DMS53 treated with DMSO at 0.1 percent for 48 hours (cell line): ENCODE results near the gene UQCC2.
A peak's percentile ranks its signal among the peaks of the same experiment; 100 is the strongest.

Source experiments
- DNase-seq: peaks from one replicate; lab custom pipeline; 2025; ENCODE audit not compliant: unreplicated experiment; lab: John Stamatoyannopoulos, UW

UQCC2 gene

DNA sequence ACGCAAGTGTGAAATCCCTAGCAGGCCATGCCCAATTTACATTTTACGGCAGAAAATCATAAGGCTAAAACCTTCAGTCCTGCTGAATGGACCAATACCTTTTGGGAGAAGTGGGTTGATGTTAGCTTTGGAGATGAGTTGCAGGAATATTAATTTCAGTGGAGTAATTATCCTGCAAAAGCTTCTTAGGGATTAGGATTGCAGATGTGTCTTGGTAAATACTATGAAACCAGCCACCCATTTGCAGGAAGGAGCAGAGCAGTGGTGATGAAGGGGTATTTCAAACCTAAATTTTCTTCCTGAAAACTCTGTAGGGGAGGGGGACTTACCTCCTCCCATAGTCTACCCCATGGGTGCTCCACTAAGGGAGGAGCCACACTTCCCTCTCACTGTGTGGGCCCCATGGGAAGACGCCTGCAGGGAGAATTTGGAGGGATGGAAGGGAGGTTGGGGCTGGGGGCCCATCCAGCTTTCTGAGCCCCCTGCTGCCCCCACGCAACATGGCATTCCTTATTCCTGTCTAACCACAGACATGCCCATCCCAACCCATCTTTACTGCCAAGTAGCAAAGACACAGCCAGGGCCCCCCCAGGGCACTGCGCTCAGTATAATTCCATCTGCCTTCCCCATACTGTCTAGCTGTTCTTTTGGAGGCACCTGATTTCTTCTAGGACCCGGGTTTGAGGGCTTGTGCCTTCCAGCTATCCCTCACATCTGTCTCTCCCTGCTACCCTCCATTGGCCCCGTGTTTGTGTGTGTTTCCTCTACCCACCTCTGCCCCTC, 14.6 kb upstream of the UQCC2 start:
- DNase-seq = no peak

DNA sequence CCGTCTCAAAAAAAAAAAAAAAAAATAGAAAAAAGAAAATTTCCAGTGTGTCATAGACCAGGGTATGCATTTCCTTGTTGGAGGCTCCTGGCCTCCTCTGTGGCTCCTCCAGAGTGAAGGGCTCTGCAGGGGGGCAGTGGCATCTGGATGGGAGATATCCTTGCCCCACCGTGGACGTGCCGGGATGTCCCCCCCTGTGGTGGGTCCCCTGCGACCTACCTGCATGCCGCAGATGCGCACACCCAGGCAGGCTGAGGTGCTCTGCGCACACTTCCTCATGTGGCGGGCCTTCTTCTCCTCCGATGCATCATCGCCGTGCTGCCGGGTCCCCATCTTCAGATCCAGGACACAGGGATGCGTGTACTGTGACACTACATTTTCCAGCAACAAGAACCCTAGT, 13.7 kb upstream of the UQCC2 start:
- DNase-seq = no peak

DNA sequence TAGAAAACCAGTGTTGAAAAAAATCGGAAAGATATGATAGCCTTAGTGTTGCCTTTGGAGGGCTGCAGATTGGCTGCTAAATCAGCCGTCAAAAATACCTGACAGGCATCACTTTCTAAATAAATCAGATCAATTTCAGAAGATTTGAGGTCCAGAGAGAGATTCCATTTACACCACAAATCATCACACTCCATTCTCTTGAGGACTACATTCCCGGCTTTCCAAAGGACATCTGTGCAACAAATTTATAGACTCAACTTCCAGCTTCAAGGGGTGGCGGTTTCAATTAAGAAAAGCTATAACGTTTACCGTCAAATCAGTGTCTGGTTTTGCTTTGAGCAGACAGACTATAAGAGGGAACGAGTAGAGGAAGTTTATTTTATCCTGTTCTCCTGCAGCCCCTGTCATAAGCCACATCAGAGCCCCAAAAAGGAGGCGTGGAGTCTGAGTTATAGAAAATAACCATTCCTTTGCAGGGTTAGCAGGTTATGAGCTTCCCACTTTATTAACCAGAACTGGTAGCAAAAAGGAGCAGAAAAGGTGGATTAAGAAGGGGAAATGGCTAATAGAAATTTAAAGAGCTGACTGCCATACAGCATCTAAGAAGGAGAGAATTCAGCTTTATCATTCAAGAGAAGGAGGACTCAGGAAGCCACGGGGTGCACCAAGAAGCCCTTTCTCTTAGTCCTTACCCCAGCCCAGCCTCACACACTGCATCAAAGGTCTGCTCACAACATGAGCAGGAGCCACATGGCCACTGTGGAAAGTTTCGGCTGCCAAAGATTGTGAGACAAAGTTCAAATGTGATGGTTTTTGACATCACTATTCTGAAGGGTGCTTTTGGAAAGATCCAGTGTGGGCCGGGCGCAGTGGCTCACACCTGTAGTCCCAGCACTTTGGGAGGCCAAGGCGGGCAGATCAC, 12.9 kb upstream of the UQCC2 start:
- no peak for DNase-seq

DNA sequence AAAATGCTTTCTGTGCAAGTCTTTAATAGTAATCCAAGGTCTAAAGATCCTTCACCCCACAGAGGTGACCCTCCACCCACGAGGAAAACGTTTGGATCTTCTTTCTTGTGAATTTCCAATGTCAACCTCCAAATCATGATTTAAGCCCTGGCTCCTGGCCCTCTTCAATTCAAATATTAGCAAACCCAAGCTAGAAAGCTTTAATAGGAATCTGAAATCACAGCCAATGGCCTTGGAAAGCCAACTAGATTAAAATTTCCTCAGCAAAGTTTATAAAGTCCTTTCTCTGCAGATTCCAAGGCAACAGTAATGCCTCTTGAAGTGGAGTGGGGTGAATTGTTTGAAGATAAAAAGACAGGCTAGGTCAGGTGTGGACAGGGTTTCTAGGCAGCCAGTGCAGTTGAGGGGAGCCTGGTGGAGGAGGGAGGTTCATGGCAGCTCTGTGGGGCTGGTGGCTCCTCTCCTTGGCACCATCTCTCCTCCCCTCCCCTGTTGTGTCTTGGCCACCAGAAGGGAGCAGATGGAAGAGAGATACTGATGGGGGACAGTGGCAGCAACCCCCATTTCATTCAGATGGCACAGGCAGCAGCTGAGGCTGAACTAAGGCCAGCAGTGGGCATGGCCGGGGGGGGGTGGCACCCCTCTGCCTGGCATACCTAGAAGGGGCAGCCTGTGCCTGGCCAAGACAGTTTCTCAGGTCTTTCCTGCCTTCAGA, 12.0 kb upstream of the UQCC2 start:
- no peak for DNase-seq

DNA sequence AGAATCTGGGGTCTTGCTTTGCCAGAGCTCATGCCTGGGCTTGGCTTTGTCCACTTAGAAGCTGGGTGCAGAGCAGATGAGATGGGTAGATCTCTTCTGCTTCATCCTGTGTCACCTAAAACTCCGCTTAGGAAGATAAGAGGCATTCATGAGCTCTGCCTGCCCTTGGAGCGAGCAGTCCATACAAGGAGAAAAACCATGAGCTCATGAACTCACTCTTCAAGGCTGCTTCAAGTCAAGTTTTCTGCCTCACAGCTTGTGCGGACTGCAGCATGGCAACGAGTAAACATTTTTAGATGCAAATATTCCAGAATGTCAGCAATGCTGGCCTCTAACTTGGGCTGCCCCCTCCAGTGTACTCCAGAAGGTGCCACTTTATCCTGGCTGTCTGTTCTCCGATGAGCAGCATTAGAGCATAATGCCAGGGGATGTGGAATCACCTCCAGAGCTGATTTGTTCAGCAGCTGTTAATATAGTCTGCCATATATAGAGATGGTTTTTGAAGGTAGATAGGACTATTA, 10.7 kb upstream of the UQCC2 start:
- no peak for DNase-seq

DNA sequence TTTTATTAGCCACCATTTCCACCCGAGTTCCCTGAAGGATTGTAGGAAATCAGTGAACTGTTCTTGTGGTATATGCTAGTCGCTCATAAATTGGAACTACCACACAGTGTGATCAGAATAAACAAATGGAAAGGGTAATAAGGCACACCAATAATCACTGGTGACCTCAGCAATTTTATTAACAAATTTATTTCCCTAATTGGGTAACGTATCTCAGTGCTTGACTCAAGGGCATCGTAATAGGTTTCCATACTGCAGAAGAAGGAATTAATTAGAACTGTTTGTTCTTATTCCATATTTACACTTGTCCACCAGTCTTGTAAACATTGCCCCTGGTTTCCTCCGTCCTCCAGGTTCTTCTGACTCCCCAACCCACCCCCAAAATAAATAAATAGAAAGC, 10.0 kb upstream of the UQCC2 start:
- DNase-seq = no peak

DNA sequence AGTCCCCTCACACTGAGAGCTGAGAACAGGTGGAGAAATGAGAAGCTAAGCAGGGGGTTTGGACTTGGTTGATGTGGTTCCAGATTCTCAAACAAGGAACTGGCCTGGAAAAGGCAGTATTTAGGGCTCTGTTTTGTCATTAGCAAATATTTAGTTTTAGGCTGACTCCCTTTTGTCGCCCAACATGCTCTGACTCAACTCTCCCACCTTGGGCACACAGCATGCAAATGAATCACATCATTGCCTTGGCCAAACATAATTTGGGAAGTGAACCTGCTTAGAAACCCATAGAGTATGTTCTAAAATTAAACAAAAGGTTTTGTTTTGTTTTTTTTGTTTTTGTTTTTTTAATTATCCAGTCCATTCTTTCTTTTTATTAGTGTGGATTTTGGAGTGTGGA, 9.5 kb upstream of the UQCC2 start:
- DNase-seq = peak; percentile 65

DNA sequence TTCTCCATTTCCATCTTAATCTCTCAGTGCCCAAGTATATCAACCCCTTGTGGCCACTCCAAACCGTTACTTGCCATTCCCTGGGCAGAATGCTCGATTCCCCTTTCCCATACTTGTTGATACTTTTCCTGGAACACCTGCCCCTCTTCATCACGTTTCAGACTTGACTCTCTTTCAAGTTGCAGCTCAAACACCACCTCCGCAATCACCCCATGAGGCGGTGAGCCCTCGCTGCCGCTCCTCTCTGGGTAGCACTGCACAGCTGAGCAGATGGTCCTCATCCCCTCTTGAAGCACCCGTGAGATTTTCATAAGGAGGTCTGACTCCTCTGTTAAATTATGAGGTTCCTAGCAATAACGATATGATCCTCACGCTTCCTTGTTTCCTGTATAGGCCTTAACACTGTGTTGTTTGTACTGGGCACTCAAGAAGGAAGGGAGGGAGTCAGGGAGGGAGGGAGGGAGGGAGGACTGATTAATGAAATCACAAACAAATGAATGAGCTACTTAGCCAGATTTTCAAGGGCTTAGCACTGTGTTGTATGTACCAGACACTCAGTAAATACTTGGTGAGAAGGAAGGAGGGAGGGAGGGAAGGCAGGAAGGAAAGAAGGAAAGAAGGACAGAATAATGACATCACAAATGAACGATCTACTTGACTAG, 8.0 kb upstream of the UQCC2 start:
- DNase-seq = peak; percentile 97

DNA sequence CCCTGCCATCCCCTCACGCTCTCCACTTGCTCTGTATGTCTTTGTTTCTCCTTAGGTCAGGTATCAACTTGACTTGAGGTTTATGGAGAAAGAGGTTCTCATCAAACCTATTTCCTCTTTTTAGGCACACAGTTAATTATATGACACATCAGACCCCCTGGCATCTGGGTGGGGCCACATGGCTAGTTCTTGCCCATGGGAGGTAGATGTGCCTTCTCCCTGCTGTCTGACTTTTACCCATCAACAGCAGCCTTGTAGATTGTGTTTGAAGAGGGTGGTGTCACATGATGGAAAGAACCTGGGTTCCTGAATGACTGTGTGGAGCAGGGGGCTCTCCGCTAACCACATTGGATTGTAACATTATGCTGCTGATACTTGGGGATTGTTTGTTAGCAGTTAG, 7.2 kb upstream of the UQCC2 start:
- no peak for DNase-seq

DNA sequence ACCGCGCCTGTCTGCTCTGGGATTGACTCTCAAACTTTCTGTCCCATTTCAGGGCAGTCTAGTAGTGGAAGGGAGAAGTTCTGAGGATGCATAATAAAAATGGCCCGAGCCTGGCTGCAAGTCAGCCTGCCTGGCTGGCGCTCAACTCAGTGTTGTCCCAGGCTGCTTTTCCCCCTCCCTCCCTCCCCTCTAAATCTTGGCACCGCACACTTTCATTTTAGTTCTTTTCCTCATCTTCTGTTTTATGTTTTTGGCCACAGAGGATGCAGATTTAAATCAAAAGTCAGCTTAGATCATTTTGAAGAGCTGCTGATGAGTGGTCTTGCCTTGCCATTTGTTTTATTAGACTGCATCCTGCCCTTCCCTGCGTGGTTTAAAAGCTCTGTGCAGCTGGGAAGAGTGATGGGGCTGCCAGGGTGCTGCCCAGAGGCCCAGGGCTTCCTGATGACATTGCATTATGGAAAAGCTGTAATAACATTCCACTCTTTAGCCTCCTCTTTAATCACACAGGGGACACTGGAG, 6.5 kb upstream of the UQCC2 start:
- DNase-seq = no peak

DNA sequence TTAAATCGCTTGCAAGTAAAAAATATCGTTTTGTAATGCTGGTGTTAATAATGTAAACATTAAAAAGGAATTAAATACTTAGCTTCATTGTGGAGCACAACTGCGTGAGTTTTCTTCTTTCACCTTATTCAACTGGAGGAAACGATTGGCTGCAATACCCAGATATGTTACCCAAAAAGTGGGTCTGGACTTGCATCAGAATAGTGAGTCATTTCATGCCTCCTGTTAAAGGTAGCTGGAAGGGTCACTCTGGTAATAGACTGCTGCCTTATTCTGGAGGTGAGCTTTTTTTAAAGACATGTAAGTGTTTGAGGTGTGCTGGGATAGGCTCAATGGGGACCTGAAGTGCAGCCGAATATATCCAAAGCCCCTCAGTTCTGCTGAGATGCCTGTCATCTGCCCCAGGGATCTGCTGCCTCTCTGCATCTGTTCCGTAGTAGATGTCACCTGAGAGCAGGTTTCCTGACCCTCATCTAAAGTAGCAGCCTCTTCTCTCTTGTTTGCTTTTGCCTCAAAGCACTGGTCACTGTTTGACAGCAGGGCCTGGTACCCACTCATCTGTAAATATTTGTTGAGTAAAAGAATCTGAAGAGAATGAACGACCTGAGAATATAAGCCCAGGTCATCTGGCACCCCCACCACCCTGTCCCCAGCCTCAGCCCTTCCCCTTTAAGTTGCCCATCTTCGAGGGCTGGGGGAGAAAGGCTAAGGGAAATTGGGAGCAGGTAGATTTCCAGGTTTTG, 5.6 kb upstream of the UQCC2 start:
- DNase-seq = peak; percentile 91

DNA sequence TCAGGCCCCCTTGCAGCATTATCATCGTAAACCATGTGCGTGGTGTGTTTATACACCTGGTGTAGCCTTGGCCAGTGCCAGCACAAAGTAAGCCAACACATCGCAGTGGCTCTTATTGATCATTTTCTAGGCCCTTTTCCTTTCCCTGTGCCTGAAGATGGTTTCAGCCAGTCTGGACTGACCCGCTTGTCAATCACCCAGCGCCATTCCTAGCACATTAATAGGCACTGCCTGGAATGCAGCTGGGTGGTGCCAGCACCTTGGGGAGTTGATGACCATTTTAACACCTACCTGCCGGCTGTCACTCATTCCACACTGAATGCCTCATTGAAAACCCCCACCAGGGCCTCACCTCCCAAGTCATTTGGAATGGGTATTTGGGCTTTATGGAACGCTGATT, 4.9 kb upstream of the UQCC2 start:
- DNase-seq = peak; percentile 95

DNA sequence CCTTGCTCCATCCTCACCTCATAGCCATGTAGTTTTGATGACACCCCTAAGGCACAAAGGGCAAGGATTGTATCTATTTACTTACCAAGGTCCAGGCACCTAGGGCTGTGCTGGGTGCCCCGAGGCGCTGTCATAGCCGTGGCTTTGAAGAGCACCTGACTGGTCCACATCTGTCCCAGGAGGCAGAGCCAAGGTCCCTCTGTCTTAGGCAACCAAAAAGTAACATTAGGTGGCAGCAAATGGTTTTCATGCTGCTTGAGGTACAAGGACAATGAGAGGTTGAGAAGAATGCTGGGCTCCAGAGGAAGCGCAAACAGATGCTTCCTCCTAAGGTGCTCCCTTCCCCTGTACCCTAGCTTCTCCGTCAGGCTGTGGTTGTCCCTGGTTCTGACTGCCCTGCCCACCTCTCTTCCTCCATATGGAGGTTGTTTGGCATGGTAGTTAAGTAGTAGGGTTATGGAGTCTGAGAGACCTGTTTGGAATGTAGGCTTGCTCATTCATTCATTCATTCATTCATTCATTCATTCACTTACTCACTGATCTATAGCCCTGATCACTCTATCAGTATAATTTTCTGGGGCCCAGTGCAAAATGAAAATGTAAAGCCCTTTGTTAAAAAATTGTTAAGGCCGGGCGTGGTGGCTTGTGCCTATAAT, 3.0 kb upstream of the UQCC2 start:
- no peak for DNase-seq

DNA sequence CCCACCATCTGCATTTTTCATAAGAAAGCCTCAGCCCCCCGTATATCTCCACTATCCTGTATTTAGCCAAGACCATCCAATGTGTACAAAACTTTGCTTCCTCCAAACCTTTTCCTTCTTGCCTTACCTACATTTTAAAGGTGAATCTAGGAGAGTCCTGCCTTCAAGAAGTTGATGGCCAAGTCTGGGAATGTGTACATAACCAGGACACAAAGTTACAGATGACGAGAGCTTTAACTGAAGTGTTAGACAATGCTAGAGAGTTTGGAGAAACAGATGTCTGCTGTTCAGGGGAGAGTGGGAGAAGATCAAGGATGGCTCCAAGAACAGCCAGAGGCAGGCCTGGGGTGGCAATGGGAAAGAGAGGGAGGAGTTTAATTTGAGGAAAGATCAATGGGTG, 2.3 kb upstream of the UQCC2 start:
- no peak for DNase-seq

DNA sequence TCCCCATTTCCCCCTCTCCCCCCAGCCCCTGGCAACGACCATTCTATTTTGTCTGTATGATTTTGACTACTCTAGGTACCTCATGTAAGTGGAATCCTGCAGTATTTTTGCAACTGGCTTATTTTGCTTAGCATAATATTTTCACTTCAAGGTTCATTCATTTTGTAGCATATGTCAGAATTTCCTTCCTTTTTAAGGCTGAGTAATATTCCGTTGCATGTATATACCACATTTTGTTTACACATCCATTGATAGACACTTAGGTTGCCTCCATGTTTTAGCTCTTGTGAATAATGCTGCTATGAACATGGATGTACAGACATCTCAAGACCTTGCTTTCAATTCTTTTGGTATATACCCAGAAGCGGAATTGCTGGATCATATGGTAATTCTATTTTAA, 1.4 kb upstream of the UQCC2 start:
- DNase-seq = no peak

DNA sequence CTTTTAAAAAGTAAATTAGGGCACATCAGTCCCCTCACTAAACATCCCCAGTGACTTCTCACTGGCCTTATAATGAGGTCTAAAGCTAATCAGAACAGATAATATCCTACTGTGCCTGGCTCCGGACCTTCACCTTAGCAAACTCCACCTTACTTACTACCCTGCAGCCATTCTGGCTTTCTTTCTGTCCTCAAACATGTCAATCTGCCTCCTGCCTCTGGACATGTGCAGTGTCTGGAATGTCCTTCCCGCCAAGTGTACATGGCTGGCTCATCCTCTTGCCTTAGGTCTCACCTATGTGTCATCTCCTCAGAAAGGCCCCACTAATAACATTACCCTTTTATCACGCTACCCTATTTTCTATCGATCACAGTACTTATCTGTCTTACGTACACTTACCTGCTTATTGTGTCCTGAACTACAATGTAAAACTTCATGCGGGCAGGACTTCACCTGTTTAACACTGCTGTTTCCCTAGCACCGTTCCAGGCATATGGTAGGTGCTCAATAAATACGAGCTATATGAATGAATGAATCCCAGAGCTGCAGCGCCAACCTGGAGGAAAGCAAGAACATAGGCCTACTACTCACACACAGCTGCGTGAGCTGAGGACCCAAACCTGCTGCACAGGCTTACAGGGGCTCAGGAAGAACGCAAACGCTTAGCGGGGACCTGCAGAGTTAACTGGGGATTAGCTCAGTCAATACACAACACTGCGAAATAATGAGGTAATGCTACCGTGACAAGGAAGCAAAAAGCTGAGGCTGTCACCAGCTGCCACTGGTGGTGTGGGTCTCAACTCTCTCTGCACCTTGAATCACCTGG, 991 bp downstream of the UQCC2 start:
- peak; percentile 24 for DNase-seq

DNA sequence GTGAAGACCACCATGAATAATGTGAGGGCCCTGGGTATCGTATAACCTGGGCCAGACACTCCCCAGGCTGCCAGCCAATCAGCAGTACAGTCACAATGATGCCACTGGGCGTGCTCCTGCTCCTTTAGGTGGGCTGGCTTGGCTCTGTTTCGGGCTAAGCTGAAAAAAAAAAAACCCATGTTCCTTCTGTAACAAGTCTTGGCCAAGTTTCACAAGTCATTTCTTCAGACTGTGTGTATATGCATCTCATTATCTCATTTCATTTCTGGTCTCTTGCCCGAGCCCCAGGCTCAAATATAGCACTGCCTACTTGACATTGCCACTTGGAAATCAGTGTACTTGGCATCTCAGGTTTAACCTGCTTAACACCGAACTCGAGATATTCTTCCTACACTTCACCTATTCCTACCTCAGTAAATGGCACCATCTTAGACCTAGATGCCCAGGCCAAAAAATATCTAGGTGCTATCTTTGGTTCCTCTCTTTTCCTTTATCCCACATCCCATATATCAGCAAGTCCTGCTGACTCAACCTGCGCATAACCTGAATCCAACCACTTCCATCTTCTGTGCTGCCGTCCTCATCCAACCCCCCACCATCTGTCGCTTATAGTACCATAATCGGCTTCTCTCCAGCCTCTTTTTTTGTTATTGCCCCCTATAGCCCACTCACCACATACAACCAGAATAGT, 1.8 kb downstream of the UQCC2 start:
- DNase-seq = no peak
